NCI-H1694 treated with DMSO at 0.1 percent for 48 hours (cell line): ENCODE results near the gene STARD10.

Experiments
- DNase-seq: peaks from one replicate; lab custom pipeline; 2025; lab: John Stamatoyannopoulos, UW

STARD10 gene

DNA sequence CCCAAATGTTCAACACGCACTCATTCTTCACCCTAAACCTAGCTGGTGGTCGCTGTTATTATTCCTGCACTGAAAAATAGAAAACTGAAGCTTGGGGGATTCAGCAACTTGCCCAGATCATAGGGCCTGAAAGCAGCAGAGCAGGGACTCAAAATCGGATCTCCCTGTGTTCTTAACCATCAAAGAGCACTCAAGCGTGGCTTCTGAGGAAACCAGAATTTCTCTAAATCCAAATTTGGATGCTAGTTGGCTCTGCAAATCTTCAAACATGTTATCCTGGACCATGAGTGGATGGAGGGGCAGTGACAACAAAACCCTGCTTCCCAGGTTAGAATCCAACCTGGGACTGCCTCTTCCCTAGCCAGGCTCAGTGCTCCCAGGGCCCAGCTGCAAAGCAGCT, 30.0 kb downstream of the STARD10 start:
- no peak for DNase-seq

DNA sequence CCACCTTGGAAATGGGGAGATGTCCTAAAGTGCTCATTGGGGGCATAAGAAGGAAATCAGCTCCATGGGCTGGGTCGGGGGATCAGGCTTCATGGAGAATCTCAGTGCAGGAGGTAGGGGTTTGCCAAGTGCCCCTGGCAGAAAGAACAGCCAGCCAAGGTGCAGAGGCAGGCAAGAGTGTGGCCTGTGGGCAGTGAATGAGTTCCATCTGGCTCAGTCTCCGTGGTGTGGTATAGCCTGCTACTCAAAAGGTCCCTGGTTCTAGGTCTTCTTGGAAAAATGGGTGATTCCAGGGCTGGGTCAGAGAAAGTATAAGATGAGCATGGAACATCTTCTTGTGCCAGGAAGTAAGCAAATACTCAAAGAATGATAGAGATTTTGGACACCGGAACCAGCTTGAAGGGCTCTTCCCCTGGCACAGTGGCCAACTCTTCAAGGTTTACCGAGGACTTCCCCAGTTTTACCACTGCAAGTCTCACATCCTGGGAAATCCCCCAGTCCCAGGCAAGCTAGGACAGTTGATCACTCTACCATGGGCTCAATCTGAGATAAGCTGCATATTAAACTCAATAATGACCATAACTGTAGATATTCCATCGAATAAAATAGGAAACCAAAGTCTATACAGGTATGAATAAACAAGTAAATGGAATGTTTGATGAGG, 31.1 kb downstream of the STARD10 start:
- DNase-seq = no peak

DNA sequence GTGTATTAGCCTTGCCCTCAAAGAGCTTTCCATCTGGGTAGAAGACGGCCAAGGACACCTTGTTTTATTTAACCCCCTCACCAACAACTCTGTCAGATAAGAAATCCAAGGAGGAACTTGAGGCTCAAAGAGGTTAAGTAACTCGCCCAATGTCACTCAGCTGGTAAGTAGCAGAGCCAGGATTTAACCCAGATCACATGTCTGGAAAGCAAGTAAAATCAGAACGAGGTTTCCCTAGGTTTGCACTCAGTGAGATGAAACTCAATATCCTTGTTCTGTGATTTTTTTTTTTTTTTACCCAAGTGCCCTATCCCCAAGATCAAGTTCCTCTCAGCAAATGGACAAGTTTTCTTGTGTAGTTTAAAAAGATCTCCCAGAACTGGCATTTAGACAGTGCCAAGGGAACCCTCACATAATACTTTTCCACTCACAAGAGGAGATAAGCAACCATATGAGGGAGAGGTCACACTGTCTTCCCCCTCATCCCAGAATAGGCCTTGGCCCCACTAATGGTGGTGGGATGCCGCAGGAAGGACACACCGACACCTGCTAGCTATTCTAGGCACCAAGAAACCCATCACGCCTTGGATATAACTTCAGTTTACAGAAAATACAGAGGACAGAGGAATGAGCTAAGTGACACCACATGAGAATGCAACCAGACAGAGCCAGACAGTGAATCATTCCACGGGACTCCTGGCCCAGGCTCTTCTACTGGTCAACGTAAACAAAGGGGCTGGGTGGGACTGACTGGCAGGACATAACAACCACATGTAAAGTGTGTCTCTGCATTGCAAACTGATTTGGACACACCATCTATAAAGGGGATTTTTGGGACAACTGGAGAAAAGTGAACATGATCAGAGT, 33.1 kb downstream of the STARD10 start:
- no peak for DNase-seq

DNA sequence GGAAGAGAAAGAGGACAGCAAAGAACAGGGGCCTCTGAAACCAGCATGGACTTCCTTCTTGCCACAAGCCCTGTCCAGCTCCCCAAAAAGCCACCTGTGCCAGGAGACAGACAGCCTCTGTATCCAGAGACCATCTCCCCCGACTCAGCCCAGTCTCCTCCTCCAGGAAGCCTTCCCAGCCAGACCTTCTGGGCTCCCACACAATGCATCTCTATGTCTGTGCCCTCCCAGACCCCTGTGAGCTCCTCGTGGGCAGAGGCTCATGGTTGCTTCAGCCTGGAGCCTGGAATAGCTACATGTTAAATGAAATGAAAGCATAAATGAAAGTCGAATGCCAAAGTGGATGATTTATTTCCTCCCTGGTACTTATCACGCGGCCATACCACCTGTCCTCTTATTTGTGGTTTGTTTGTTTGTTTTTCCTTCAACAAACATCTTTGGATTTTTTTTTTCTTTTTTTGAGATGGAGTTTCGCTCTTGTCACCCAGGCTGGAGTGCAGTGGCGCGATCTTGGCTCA, 34.3 kb downstream of the STARD10 start:
- DNase-seq = no peak

DNA sequence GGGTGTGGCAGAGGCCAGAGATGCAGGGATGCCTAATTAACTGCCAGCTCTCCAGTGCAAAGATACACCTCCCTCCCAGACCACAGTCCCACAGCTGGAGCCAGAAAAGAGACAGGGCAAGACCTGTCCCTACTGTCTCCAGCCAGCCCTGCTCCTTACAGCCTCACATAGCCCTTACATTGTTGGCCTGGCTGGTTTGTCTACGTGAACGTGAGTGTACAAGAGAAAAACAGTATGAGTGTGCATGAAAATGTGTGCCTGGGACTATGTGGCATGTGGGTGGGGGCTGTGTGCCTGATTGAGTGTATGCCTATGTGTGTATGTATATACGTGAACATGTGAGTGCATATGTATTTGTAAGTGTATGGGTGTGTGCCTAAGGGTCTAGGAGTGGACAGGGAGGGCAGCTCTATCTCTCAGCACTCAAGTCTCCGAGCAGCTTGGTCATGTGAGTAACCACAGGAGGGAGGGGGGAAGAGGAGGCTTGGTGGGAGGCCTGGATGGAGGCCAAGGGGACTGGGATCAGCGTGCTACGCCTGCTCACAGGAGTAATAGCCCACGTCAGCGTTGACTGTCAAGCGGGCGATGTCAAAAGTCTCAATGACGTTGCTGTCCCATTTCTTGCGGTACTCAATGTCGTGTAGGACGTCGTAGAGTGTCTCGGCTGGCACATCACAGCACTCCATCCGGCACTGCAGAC, 35.0 kb downstream of the STARD10 start:
- no peak for DNase-seq

DNA sequence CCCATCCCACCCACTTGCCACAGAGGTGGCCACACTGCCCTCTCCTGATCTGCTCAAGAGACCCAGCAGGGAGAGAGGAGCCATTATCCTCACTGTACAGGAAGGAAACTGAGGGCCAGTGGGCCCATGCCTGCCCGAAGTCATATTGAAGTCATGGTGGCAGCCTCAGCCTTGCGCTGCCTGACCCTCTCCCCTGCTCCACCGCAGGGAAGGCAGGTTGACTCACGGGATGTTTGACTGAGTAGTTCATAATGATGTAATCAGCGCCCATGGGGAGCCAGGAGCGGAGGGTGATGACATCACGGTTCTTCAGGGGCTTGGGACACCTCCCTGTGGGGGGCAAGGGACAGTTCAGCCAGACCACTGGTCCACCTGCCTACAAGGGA, 35.5 kb downstream of the STARD10 start:
- no peak for DNase-seq

DNA sequence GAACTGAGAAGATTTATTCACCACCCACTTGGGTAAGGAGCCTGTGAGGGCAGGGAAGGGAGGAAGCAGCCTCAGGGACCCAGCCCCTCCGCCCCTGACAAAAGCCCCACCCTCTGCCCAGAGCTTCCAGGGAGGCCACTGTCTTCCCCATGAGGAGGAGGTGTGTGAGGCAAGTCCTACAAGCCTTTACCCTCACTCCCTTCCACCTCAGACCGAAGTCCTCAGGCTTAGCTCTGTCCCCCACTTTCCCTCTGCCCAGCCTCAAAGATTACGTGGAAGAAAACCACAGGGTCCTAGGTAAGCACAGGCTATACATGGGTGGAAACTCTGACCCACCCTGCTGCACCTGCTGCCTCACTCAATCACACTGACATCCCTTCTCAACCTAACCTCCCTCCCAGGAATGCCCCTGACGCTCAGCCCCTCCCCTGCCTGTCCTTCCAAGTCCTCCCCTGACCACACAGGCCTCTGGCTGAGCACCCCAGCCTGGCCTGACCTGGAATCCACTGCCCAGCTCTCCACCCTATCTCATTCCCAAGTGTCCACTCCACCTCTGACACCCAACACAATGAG, 38.0 kb downstream of the STARD10 start:
- DNase-seq = no peak

DNA sequence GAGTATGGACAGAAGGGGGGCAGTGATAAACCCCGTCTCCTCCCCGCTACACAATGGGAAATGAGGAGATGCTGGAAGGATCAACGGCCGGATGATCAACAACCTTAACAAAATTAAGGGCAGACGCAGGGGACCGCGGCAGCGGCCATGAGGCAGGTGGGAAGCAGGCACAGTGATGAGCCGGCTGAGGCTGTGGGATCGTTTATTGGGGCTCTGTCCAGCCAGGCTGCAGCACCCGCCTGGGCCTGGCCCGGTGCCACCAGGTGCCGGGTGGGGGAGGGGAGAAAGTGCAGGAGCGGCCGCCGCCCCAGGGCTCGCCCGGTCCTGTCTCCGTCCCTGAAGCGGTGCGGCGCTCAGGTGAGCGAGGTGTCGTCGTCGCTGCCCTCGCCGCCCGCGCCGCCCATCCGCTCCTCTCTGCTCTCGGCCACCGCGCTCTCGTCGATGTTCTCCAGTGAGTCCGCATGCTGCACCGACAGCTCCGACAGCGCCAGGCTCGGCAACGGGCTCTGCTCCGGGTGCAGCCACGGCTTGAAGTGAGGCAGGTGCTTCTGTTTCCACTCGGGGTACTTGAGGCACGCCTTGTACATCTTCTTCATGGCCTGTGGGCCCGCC, 39.2 kb downstream of the STARD10 start:
- DNase-seq = no peak

DNA sequence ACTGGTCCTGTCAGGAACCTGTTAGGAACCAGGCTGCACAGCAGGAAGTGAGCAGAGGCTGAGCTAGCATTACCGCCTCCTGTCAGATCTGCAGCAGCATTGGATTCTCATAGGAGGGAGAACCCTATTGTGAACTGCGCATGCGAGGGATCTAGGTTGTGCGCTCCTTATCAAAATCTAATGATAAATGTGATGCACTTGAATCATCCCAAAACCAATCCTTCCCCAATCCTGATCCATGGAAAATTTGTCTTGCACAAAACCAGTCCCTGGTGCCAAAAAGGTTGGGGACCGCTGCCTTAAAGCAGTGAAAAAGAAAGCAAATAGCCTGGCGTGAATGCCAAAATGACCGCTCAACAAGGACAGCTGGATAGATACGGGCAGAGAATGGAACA, 39.7 kb downstream of the STARD10 start:
- DNase-seq = no peak

DNA sequence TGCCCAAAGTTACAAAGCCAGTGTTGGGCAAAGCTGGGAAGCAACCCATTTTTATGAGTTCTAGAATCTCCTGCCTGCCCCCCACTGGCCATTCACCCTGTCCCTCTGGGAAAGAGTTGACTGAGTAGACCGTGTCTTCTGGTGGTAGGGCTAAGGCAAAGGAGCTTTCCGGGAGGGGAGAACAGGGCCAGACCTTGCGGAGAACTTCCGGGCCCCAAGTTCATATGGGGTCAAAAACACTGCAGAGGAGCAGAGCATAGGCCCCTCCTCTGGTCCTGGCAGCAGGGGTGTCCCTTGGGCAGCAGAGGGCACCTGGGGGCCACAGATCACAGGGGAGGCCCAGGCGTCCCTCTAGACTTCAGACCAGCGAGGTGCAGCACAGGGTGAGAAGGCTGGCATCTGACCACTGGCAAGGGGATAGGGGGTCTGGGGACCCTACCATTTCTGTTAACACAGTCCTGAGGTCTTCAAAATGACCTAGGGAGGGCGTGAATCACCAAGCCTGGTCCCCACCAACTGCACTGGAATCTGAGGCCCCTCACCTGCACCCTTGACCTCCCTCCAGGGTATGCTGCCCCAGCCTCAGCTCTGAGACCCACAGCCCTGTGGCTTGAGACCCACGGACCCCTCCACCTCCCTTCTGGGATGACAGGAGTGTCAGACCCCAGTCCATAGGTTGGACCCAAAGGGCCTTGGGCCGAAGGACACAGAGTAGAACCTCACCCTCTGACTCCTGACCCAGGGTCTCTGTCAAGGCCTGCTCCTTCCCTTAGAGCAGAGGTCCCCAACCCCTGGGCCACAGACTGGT, 40.3 kb downstream of the STARD10 start:
- DNase-seq = no peak

DNA sequence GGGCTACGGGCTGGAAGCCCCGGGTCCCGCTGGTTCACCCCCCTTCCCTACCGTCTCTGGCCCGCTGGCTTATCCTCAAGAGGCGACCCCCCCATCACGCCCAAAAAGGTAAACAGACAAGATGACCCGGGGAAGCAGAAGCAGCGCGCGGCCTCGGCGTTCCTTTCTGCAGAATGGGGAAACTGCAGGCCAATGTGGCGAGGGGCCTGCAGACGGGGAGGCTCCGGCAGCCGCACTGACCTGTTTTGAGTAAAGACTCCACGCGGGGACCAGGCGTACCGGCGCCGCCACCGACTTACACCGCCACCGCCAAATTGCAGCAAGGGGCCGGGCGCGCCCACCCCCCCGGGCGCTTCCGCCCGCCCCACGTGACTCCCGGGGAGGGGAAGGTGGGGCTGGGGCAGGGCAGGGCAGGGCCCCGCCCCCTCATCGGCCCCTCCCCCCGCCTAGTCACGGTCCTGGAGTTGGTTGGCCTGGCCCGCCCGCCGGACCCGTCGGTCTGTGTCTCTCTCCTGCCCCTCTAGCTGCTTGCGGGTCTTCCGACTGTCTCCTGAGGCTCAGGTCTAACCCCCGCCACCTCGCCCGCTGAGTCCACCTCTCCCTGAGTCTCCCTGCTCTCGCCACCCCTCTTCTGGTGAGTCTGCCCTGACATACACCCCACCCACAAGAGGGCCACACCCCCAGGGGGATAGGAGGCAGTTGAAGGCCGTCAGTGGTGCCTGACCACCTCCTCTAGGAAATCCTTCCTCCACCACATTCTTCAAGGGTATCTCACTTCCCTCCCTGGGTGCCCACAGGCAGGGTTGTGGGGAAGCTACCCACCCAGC, 41.5 kb downstream of the STARD10 start, which contains the start of gene ARAP1:
Gene ARAP1 (minus strand): TSS at position 321 of the 827 bp plus-strand sequence. CDS start 25,280 bp downstream, outside the sequence.
- DNase-seq = no peak

DNA sequence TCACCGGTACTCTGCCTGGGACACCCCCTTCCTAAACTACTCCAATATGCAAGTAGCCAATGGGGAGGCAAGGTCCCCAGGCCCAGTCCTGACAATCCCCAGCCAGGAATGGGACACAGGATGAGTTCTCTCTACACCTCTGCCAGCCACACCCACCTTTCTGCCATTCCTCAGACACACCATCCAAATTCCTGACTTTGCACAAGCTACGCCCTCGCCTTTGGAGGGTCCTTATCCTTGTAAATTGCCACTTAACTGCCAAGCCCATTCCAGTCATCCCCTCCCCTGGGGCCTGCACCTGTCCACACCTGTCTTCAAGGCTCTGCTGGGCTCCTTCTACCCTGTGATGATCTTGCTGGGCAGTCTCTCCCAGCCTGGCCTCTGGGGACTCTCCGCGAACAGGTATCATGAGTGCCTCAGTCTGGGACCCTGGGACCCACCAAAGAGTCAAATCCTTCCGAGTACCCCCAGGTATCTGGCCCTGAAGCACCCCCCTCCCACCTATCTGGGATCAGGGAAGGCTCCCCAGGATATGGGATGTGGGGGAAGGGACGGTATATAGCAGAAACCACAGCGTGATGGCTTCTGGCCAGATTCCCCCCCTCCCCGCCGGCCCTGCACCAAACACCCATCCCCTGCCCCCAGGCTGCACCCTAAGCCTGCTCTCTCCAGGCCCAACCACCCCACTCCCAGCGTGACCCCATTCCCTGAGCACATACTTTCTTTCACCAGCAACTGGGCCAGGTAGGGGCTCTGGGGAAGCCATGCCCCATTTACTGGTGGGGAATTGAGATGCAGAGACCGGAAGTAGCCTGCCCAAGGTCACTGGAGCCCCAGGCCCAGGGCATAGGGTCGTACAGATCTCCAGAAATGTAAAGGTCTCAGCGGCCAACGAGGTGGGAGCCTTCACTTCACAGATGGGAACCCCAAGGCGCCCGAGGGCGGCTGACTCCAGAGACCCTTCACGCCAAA, 42.4 kb downstream of the STARD10 start:
- DNase-seq = no peak

DNA sequence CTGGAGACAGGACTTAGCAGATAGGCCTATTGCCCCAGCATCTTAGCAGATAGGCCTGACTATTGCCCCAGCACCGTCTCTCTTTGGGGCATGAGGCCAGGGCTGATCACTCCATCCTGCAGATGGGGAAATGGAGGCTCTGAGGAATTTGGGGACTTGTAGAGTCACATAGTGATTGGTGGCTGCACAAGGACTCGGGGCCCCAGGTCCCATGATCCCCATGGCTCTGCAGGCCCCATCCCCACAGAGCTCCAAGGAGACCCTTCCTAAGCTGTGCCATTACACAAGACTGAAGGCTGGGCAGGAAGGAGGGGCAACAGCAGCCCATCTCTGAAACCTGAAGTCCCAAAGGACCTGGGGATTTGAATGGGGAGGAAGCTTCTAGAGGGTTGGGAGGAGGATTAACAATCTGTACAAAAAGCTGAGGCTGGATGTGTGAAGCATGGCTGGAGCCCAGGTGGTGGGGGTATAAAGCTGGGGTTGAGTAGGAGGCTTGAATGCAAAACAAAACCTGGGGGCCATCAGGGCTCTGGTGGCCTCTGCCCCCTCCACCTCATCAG, 43.2 kb downstream of the STARD10 start:
- DNase-seq = no peak

DNA sequence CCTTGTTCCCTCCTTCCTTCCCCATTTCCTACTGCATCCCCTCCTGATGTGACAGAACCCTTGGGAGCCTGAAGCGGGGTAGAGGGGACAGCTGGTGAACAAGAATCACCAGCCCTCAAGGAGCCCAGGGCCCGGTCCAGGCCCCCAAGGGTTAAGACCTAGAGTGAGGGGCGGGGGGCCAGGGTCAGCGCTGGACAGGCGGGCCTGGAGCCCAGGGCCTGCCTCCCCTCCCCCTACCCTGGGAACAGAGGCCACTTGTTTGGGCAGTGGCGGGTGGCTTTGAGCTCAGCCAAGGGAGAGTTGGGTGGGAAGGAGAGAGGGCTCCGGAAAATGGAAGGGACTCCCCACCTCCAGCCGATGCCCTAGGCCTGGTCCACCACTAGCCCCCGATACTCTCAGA, 43.8 kb downstream of the STARD10 start:
- DNase-seq = no peak

DNA sequence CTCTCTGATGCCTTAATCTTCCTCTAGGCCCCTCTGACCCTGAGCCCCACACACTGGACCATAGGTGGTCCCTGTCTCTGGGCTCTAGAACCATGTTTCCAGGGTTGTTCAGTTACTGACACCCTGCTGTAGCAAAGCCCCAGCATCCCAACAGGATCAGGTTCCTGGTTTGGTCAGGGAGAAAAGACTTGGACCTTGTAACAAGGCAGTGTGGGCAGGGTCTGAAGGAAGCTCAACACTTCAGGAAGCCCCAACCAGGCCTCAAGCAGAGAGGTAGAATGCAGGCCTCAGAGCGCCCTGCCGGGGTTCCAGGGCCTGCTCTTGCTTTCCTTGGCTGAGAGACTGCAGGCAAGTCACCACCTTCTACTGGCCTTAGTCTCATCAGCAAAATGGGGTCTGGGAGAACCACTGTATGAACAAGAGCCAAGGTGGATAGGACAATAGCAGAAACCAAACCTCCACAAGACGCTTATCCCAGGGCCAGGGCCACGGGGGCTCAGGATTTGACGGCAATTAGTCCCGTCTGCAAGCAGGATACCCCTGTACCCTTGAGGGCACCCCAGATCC, 46.5 kb downstream of the STARD10 start:
- no peak for DNase-seq

DNA sequence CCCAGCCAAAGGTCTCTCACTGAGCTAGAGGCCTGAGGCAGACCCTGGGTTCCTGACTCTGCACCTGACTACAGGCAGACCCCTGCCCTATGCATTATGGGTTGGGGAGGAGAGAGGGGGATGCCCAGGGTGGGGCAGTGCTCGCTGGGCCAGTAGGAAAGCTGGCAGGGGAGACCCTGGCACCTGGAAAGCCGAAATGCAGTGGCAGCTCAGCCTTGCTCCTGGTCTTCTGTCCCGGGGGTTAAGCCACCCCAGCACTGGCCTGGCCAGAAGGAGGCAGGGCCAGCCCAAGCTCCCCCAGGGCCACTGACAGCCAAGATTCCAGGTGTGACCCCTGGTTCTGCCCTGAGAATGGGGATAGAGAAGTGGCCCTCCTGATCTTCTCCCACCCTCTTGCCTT, 47.0 kb downstream of the STARD10 start:
- no peak for DNase-seq

DNA sequence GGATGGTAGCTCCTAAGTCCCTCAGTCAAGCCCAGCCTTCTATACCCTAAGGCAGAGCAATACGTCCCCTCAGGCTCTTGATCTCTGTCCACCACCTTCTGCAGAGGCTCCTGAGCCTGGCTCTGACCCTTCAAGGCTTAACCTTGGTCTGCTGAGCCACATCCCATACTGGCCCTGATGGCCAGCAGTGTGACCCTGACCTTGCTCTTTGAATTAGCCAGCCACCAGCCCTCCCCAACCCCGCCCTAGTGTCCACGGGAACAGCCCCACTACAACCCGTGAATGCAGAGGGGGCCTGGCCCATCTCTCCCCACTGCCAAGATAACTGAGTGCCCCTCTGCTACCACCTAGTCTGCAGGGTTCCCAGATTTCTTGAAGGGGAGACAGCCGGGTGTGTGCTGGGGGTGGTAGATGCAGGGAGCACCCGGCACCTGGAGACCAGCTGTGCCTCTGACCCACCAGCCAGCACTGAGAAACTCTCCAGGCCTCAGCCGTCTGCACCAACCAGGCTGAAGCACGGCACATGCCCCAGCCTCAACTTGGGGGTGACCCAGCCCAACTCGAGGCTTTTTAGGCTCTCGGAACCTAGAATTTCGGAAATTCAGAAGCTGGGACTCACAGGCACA, 47.8 kb downstream of the STARD10 start:
- no peak for DNase-seq

DNA sequence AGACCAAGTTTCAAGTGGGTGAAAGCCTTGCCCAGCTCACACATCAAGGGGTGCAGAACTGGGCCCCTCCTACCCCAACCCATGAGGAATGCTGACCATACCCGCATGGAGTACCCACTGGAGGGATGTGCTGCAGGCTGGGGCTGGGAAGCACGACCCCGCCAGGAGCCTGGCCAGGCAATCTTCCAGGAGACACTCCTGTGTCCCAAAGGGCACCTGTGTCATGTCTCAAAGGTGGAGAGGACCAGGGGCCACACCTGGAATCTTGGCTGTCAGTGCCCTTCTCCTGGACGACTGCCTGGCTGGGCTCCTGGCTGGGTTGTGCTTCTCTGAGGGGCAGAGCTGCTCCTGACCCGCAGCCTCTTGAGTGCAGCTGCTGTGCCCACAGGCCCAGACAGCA, 48.3 kb downstream of the STARD10 start:
- DNase-seq = no peak
